GM08714 (cell line): ENCODE data around the gene PPP1R26.
"Not testable (repeated sequence)": the region's sequence is repeated elsewhere in the genome, so short reads cannot be mapped to it uniquely, and the experiment has no call there.

ENCODE experiments used
- H3K4me3 ChIP-seq: fragments of 200-500 bp; sonication (Bioruptor generic); 2 replicates; pipeline ENCODE4 v1.5.1; 2014; ENCODE audit warnings: mild to moderate bottlenecking, low read length, inconsistent platforms
- ZNF274 ChIP-seq: IDR thresholded peaks from 2 replicates; pipeline ENCODE4 v1.6.1; 2012; ENCODE audit warnings: mild to moderate bottlenecking, low read depth, low read length

The PPP1R26 gene

DNA sequence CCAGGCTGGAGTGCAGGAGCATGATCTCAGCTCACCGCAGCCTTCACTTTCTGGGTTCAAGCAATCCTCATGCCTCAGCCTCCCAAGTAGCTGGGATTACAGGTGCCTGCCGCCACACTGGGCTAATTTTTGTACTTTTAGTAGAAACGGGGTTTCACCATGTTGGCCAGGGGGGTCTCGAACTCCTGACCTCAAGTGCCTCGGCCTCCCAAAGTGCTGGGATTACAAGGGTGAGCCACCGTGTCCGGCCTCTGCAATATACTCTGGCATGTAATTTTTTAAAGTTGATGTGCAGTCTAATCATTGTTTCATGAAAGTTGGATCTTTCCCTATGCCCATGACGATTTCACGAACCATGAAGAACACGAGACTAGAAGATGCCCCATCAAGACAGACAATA lies 28.6 kb upstream of the PPP1R26 start:
- TF ChIP-seq ZNF274: no peak
- no peak overlapping the region for H3K4me3 ChIP-seq

DNA sequence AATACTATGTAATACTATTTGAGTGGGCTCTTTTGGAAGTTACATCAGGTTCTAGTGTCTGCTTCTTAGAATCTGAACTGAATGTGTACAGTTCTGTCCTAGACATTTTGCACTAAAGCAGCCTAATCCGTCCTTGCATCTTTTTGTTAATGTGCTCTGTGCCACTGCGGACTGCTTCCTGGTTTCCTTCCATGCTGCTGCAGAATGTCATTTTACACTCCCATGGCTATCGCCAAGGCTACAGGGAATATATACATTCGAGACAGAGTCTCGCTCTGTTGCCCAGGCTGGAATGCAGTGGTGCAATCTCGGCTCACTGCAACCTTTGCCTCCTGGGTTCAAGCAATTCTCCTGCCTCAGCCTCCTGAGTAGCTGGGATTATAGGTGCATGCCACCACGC lies 27.7 kb upstream of the PPP1R26 start:
- not testable (repeated sequence) for H3K4me3 ChIP-seq

DNA sequence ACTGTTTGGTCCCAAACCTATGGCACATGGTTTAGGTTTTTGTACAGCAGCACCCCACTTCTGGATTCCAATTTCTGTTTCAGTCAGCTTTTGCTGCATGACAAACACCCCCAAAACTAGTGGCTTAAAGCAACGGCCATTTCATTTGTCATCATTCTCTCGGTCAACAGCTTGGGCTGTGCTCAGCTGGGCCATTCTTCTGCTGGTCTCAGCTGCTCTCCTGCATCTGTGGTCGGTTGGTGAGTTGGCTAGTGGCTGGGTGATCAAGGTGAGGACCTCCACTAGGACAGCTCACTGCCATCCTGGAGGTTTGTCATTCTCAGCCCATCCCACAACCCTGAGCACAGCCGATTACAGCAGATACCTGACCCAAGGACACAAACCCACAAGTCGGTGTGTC lies 24.8 kb upstream of the PPP1R26 start:
- H3K4me3 ChIP-seq: no peak overlapping the region
- TF ChIP-seq ZNF274: no peak

DNA sequence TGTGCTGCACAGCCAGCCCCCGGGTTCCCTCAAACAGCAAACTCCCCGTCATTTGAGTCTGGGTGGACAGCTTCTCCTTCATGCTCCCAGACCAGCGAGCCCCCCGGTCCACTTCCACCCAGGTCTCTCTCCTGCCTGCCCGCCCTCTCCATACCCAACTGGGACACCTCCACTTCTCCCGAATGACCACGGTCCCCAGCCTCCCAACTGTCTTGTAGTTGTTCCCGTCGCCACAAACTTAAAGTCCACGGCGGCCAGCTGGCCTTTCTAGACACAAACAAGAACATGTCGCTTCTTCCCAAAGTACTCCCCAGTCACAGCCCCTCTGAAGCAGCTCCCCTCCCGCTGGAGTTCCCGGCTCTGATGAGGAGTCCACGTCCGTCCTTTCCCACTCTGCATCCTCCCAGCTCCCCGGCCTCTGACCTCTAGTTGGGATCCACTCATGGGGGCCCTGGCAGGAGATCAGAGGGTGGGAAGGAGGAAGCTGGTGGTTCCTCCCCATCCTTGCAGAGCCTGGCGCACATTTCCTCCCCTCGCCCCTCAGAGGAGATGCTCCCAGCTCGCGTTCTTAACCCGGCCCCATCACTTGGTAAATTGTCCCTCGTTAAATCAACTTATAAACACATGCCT lies 24.1 kb upstream of the PPP1R26 start:
- no peak for TF ChIP-seq ZNF274
- H3K4me3 ChIP-seq: no peak overlapping the region

DNA sequence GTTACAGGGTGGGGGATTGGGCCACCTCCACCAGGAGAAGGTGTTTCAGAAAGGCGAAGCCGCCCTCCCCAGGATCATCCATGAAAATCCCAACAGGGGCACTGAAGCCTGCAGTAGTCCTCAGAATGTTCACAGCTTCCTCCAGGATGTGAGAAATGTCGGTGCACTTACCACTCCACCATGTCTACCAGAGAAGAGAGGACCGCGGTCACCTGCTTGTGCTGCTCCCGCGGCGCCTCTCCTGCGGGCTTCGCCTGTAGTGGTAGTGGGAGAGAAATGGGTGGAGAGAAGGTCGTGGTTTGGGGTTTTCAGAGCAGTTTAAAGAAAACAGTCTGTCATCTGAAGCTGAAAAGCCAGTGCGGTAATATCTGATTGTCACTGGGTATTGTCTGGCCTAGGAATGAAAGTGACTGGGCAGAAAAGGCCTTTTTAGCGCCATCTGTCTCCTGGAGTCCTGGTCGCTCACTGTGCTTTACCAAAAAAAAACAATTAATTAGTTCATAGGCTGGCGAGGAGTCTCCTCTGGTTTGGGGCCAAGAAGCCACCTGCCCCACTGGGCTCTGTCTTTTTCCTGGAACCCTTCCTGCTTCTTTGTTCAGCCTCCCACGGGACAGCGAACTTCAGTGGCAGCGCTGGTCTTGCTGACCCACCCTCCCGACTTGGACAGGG lies 23.0 kb upstream of the PPP1R26 start:
- no peak for TF ChIP-seq ZNF274
- no peak overlapping the region for H3K4me3 ChIP-seq

DNA sequence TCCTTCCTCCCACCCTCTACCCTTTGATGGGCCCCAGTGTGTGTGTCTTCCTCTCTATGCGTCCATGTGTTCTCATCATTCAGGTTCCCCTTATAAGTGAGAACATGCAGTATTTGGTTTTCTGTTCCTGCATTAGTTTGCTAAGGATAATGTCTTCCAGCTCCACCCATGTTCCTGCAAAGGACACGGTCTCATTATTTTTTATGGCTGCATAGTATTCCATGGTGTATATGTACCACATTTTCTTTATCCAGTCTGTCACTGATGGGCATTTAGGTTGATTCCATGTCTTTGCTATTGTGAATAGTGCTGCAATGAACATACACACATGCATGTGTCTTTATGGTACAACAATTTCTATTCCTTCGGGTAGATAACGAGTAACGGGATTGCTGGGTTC lies 21.1 kb upstream of the PPP1R26 start:
- H3K4me3 ChIP-seq: not testable (repeated sequence)

DNA sequence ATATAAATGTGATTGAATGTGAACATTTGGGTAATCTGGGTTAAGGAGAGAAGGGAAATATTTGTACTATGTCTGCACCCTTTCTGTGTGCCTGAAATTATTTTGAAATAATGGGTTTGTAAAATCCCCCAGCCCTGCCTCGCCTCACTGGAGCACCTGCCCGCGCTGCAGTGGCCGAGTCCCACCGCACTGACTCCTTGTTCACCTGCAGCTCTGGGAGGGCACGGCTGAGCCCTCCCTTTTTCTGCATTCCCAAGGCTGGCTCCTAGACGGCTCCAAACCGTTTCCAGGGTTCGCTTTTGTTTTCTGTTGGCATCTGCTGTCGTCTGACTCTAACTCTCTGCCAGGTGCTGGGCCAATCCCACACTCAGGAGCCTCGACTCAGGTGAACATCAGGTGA lies 17.6 kb upstream of the PPP1R26 start:
- no peak for TF ChIP-seq ZNF274

DNA sequence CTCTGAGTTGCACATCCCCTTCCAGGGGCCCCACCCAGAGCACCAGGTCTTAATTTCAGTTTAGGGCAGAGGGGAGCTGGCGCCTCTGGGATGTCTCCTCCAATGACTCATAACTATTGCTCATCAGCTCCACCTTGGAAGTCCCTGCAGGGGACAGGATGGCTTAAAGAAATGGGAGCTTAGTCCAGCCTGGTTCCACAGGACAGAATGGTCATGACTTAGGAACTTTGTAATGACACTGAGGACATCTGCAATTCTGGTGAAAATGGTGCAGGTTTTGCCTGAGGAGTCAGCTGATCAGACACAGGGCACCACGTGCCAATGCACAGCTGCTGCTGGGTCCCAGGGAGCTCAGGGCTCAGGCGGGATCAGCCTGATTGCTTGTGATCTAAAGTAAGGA lies 16.4 kb upstream of the PPP1R26 start:
- no peak for TF ChIP-seq ZNF274
- no peak overlapping the region for H3K4me3 ChIP-seq

More for the DNA sequence above, 17.6 kb upstream of the PPP1R26 start:
- no peak overlapping the region for H3K4me3 ChIP-seq

DNA sequence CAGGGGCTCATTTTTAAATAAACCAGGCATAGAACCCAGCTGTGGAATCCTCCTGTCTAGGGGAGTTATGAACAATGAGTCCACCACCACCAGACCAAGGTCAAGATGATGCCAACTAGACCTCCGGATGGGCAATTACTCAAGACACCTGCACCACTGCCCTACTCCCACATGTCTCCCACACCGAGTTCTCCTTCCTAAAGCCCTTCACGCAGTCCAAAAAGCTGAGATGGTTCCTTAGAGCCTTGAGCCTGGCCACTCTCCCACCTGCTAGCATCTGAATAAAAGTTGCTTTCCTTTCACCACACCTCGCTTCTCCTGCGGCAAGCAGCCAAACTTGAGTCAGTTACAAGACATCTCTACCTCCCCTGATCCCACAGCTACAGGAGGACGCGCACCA lies 15.4 kb upstream of the PPP1R26 start:
- TF ChIP-seq ZNF274: no peak
- H3K4me3 ChIP-seq: no peak overlapping the region

DNA sequence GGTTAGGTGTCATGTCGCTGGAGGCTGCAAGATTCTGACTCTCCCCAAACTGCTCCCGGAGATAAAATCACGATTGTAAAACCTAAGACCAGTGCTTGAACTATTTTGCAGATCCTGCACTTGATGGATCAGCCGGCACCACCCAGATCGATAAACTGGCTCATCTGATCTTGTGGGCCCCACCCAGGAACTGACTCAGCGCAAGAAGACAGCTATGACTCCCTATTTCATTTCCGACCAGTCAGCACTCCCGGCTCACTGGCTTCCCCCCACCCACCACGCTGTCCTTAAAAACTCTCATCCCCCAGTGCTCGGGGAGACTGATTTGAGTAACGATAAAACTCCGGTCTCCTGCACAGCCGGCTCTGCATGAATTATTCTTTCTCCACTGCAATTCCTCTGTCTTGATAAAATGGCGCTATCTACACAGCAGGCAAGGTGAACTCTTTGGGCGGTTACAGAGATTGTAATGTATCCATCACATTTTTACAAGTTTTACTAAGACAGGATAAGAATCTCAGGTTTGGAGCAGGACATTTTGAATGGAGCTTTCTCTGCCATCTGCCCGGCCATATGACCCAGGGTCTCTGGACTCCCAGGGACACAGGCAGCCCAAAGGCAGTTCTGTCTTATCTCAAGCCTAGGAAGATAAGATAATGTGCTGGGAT lies 10.6 kb upstream of the PPP1R26 start:
- no peak overlapping the region for H3K4me3 ChIP-seq
- no peak for TF ChIP-seq ZNF274

DNA sequence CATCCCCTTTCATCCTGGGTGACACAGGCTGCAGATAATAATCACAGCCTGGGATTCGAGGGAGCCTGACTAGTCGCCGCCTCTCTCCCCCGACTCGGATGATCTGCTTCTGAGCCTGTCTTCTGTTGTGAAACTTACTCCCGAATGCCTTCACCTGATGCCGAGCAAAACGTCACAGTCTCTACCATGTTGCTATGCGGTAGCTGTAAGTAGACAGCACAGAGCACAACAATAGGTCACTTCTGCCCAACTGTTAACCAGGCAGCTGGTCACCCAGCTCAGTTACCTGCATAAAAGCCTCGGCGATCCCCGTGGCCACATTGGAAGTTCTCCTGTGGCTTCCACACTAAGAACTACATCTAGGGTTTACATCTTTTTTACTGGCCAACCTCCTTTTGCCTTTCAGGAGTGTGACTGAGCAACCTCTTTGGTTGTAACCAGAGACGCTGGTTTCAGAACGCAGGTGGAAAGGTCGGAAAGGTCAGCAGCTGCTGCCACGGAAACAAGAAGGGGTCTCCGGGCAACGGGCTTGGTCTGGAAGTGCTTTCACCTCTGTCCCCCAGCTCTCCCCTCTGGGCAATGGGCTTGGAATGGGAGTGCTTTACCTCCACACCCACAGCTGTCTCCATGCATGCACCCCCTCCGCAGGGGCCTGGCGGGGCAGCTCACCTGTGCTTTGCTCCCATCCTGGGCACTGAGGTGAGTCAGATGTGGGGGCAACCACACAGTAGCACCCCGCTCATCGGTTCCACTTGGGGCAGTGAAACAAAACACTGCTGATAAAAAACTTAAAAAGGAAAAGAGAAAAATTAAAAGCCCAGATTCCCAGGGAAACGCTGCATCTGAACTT lies 7.6 kb upstream of the PPP1R26 start:
- no peak for TF ChIP-seq ZNF274
- no peak overlapping the region for H3K4me3 ChIP-seq

DNA sequence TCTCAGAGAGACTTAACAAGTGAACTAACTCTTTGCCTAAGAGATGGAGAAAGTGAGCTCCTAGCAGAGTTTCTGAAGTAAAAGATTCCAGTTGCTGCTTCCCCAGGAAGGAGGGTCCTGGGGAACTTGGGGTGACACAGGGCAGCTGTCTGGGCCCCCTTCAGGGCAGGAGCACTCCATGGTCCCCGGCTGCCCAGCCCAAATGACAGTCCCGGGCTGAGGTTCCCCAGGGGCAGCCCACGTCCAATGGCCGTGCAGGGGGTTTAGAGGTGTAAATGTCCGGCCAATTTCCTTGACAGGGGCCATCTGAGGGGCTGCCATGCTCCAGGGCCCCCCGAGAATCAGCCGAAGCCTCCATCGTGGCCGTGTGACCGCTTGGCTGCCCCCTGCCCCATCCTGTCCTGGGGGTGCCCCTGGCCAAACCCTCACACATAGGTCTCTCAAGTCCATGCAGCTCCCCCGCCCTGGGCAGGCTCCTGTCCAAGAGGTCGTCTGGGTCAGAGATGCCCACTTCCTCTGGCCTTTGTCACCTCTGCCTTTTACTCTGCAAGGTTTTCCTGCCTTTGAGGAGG lies 5.5 kb upstream of the PPP1R26 start:
- no peak for TF ChIP-seq ZNF274
- H3K4me3 ChIP-seq: no peak overlapping the region

DNA sequence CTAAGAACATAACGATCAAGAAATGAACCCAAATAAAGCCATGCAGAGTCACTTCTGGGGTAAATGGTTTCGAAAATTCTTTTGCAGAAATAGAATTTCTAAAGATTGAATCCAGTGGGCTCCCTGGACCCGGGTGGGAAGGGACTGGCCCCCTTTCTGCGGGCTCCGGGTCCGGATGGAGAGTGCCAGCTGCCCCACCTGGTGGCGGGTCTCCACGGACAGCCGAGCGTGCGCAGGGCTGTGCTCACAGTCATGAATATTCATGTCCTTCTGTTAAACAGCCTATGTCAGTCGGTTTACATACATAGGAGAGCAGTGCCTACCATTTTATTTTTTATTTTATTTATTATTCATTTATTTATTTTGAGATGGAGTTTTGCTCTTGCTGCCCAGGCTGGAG lies 4.7 kb upstream of the PPP1R26 start:
- TF ChIP-seq ZNF274: no peak
- H3K4me3 ChIP-seq: no peak overlapping the region

DNA sequence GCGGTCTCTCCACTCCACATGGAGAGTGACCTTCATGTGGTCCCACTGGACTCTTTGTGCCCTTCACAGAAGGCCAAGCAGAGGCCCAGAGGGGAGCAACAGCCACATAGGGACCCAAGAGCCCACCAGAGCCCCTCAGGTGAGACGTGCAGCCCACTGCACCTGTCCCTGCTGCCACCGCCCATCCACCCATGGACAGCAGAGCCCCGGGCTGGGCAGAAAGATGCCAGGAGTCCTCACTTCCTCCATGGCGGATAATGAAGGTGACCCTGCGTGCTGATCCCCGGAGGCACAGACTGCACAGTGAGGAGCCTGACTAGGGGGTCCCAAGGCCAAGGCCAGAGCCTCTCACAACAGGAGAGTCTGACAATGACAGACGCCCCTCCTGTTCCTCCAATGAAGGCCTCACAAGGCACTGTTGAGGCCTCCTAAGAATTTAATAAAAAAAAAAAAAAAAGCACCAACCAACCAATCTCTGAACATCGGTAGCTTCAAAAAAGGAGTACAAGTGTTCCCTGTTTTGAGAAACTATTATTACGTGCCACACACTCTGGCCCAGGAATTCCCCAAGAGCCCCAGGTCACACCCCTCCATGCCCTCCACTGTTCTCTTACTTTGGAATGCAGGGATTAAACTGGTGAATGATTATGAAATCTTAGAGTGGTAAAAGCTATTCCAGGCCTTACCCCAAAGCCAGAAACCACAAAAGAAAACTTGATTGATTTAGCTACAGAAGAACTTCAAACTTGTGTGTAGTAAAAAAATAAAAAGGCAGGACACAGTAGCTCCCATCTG lies 2.8 kb upstream of the PPP1R26 start:
- no peak overlapping the region for H3K4me3 ChIP-seq
- TF ChIP-seq ZNF274: no peak

DNA sequence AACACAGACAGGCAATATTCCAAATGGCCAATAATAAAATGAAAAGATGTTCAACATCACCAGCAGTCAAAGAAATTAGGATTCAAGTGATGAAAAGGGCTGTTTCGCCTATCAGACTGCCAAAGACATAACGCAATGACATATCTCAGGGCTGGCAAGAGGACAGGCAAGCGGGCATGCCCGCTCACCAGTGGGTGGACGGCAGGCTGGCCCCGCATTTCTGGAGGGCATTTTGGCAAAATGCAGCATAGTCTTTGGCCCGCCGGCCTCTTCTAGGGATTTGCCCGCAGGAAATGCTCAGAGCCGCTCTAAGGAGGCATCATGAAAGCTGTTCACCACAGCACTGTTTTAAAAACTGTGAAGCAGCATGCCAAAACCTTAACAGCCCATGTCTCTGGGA lies 1.4 kb upstream of the PPP1R26 start:
- TF ChIP-seq ZNF274: no peak
- no peak overlapping the region for H3K4me3 ChIP-seq
